KMS-11 (cell line): ENCODE measurements around the gene SMARCA4.
"Not testable (repeated sequence)": the region's sequence is repeated elsewhere in the genome, so short reads cannot be mapped to it uniquely, and the experiment has no call there.

ENCODE experiments used
- H2AFZ ChIP-seq: fragments of 200-600 bp; sonication (generic); 2 replicates; pipeline ENCODE4 v1.6.1; 2016; ENCODE audit warnings: antibody characterized with exemption, mixed run types, low read depth
- H3K27ac ChIP-seq: fragments of 200-600 bp; sonication (generic); 2 replicates; pipeline ENCODE4 v1.6.1; 2016; ENCODE audit warnings: mild to moderate bottlenecking, mixed run types
- H3K27me3 ChIP-seq: fragments of 200-600 bp; sonication (generic); 2 replicates; pipeline ENCODE4 v1.6.1; 2017; ENCODE audit warnings: mild to moderate bottlenecking, low read depth, mixed run types, moderate library complexity; ENCODE audit not compliant: insufficient read depth
- H3K36me3 ChIP-seq: fragments of 200-600 bp; sonication (generic); 2 replicates; pipeline ENCODE4 v1.6.1; 2017; ENCODE audit warnings: mild to moderate bottlenecking, mixed run types; ENCODE audit not compliant: insufficient read depth
- H3K4me1 ChIP-seq: fragments of 200-600 bp; sonication (generic); 2 replicates; pipeline ENCODE4 v1.6.1; 2016; ENCODE audit warnings: mild to moderate bottlenecking, low read depth, mixed run types; ENCODE audit not compliant: poor library complexity, severe bottlenecking
- H3K4me2 ChIP-seq: fragments of 200-600 bp; sonication (generic); 2 replicates; pipeline ENCODE4 v1.7.0; 2016; ENCODE audit warnings: mild to moderate bottlenecking, mixed run types
- H3K4me3 ChIP-seq: fragments of 200-600 bp; sonication (generic); IDR thresholded peaks from 2 replicates; pipeline ENCODE4 v1.6.1; 2017; ENCODE audit warnings: low read depth, low read length, mixed read lengths; ENCODE audit not compliant: insufficient read depth
- H3K79me2 ChIP-seq: fragments of 200-600 bp; sonication (generic); 2 replicates; pipeline ENCODE4 v1.6.1; 2016; ENCODE audit warnings: low read depth, mixed run types; ENCODE audit not compliant: insufficient read depth
- H3K9ac ChIP-seq: fragments of 200-600 bp; sonication (generic); 2 replicates; pipeline ENCODE4 v1.6.1; 2016; ENCODE audit warnings: mild to moderate bottlenecking, mixed run types
- H4K20me1 ChIP-seq: fragments of 200-600 bp; sonication (generic); 2 replicates; pipeline ENCODE4 v1.6.1; 2016; ENCODE audit warnings: mild to moderate bottlenecking, mixed run types; ENCODE audit not compliant: insufficient read depth
- CTCF ChIP-seq: fragments of 200-600 bp; sonication (generic); conservative IDR thresholded peaks from 2 replicates; pipeline ENCODE4 v1.6.1; 2017; ENCODE audit warnings: low read depth, mild to moderate bottlenecking, antibody characterized with exemption, low read length, moderate library complexity, mixed read lengths

The SMARCA4 gene

GRCh38 chr19:11069561-11069960 is 108.7 kb downstream of the SMARCA4 start:
- Histone ChIP-seq H3K27ac (no peak overlapping the region), H4K20me1 (no peaks in the 10 kb centered on the region), H3K4me2 (no peak overlapping the region), H3K27me3 (no peaks in the 10 kb centered on the region), H3K4me1 (no peaks in the 10 kb centered on the region), H3K9ac (no peak overlapping the region), H3K79me2 (no peaks in the 10 kb centered on the region), H3K36me3 (no peaks in the 10 kb centered on the region), H2AFZ (no peak overlapping the region), H3K4me3 (no peak overlapping the region)
- TF ChIP-seq CTCF, result no peak

GRCh38 chr19:11070123-11070522 is 109.3 kb downstream of the SMARCA4 start:
- no peak overlapping the region for H3K27ac ChIP-seq
- no peaks in the 10 kb centered on the region for H3K36me3 ChIP-seq
- no peak overlapping the region for H3K9ac ChIP-seq
- no peaks in the 10 kb centered on the region for H3K27me3 ChIP-seq
- no peaks in the 10 kb centered on the region for H3K4me1 ChIP-seq
- H2AFZ ChIP-seq, result no peak overlapping the region
- H4K20me1 ChIP-seq, result no peaks in the 10 kb centered on the region
- no peak overlapping the region for H3K4me3 ChIP-seq
- no peak overlapping the region for H3K4me2 ChIP-seq
- no peaks in the 10 kb centered on the region for H3K79me2 ChIP-seq
- no peak for TF ChIP-seq CTCF

- Histone ChIP-seq H2AFZ (no peak overlapping the region), H3K79me2 (no peaks in the 10 kb centered on the region), H3K4me2 (no peak overlapping the region), H3K9ac (no peak overlapping the region), H4K20me1 (no peaks in the 10 kb centered on the region), H3K4me3 (no peak overlapping the region), H3K27me3 (no peaks in the 10 kb centered on the region), H3K27ac (no peak overlapping the region), H3K36me3 (no peaks in the 10 kb centered on the region), H3K4me1 (no peaks in the 10 kb centered on the region)
- no peak for TF ChIP-seq CTCF
Measured at GRCh38 chr19:11073568-11073967, 112.7 kb downstream of the SMARCA4 start.

GRCh38 chr19:11076792-11077191 is 116.0 kb downstream of the SMARCA4 start:
- not testable (repeated sequence) for H3K9ac ChIP-seq, H3K4me3 ChIP-seq, H3K27me3 ChIP-seq, H3K79me2 ChIP-seq, H2AFZ ChIP-seq, H3K27ac ChIP-seq, H4K20me1 ChIP-seq, H3K36me3 ChIP-seq, H3K4me2 ChIP-seq, H3K4me1 ChIP-seq

- H3K36me3 ChIP-seq, result no peaks in the 10 kb centered on the region
- no peak overlapping the region for H2AFZ ChIP-seq
- no peaks in the 10 kb centered on the region for H4K20me1 ChIP-seq
- no peak overlapping the region for H3K9ac ChIP-seq
- H3K27me3 ChIP-seq, result no peaks in the 10 kb centered on the region
- H3K4me3 ChIP-seq, result no peak overlapping the region
- TF ChIP-seq CTCF, result no peak
- H3K4me2 ChIP-seq, result no peak overlapping the region
- H3K4me1 ChIP-seq, result no peaks in the 10 kb centered on the region
- H3K27ac ChIP-seq, result no peak overlapping the region
- no peaks in the 10 kb centered on the region for H3K79me2 ChIP-seq
Measured at GRCh38 chr19:11078893-11079292, 118.1 kb downstream of the SMARCA4 start.
